BLaER1 (cell line): ENCODE measurements around the gene RPLP1.
A peak's percentile ranks its signal among the peaks of the same experiment; 100 is the strongest.
"Not testable (repeated sequence)": the region's sequence is repeated elsewhere in the genome, so short reads cannot be mapped to it uniquely, and the experiment has no call there.

Source experiments
- H3K27ac ChIP-seq: shearing (Covaris generic); formaldehyde crosslinking; 2 replicates; pipeline ENCODE4 v1.8.1; 2022
- H3K27me3 ChIP-seq: shearing (Covaris generic); formaldehyde crosslinking; 2 replicates; pipeline ENCODE4 v1.8.1; 2022
- H3K36me3 ChIP-seq: shearing (Covaris generic); formaldehyde crosslinking; 2 replicates; pipeline ENCODE4 v1.8.1; 2022
- H3K4me1 ChIP-seq: shearing (Covaris generic); formaldehyde crosslinking; 2 replicates; pipeline ENCODE4 v1.8.1; 2022
- H3K4me2 ChIP-seq: shearing (Covaris generic); formaldehyde crosslinking; 2 replicates; pipeline ENCODE4 v1.8.1; 2022
- H3K4me3 ChIP-seq: shearing (Covaris generic); formaldehyde crosslinking; 2 replicates; pipeline ENCODE4 v1.8.1; 2022
- H3K9ac ChIP-seq: shearing (Covaris generic); formaldehyde crosslinking; 2 replicates; pipeline ENCODE4 v1.8.1; 2022
- H3K9me3 ChIP-seq: shearing (Covaris generic); formaldehyde crosslinking; 2 replicates; pipeline ENCODE4 v1.8.1; 2022
- H4K20me1 ChIP-seq: shearing (Covaris generic); formaldehyde crosslinking; 2 replicates; pipeline ENCODE4 v1.8.1; 2022
- Cebpa-rat ChIP-seq: shearing (Covaris generic); IDR thresholded peaks from 2 replicates; pipeline ENCODE4 v1.8.1; 2022

The RPLP1 gene

DNA sequence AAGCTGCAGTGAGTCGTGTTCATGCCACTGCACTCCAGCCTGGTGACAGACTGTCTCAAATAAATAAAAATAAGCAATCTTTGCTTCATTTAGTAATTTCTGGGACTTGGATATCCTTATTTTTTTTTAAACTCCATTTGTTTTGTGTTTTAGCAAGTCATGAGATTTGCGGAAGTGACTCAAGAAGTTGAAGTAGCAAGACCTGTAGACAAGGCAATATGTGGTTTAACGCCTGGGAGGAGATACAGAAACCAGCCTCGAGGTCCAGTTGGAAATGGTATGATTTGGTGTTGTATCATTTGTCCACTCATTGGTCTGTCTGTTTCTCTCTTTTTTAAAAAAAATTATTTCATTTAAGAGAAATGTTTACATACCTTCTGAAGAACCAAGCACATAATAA is 16.6 kb upstream of the RPLP1 start:
- Histone ChIP-seq H3K36me3 (peaks cover 99% of the 10 kb centered on the region), H4K20me1 (0 out of 2 replicates have a peak, but pooled peaks cover 4% of the 10 kb centered on the region), H3K4me3 (no peak overlapping the region), H3K9me3 (no peaks in the 10 kb centered on the region), H3K27ac (no peak overlapping the region), H3K4me1 (no peaks in the 10 kb centered on the region), H3K9ac (no peak overlapping the region), H3K27me3 (no peaks in the 10 kb centered on the region), H3K4me2 (no peak overlapping the region)
- TF ChIP-seq Cebpa-rat: no peak

DNA sequence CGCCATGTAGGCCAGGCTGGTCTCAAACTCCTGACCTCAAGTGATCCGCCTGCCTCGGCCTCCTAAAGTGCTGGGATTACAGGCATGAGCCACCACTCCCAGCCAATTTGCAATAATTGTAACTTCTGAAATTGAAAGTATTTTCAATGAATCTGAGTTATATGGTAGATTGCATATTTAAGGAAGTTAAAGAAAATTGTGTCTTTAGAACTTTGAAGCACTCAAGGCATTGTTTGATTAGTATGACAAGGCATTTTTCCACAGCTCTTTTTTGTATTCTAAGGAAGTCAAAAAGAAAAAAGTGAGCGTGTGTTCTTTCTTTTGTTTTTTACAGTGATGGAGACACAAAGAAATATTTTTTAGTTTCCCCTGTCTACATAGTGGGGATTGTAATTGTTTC is 15.7 kb upstream of the RPLP1 start:
- no peak for TF ChIP-seq Cebpa-rat
- Histone ChIP-seq H3K4me2 (no peak overlapping the region), H4K20me1 (0 out of 2 replicates have a peak, but pooled peaks cover 4% of the 10 kb centered on the region), H3K27ac (no peak overlapping the region), H3K4me3 (no peak overlapping the region), H3K4me1 (no peaks in the 10 kb centered on the region), H3K36me3 (peaks cover 99% of the 10 kb centered on the region), H3K9ac (no peak overlapping the region), H3K9me3 (no peaks in the 10 kb centered on the region), H3K27me3 (no peaks in the 10 kb centered on the region)

DNA sequence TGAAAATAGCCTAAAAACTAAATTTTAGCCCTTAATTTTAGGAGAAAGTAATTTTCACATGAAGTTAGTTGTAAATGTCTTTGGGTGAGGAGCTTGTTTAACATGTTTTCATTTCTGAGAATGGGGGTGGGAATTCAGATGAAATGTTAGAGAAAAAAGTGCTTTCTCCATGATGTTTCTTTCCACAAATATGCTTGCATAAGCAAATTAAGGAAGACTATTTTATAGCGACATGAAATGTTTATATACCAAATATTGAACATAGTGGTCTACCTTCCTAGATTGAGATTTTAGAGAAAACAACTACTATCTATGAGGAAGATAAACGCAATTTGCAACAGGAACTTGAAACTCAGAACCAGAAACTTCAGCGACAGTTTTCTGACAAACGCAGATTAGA is 13.0 kb upstream of the RPLP1 start:
- Histone ChIP-seq H3K36me3 (peaks cover 95% of the 10 kb centered on the region), H3K4me2 (no peak overlapping the region), H3K4me3 (no peak overlapping the region), H3K27me3 (no peaks in the 10 kb centered on the region), H3K9ac (no peak overlapping the region), H3K27ac (no peak overlapping the region), H3K4me1 (peaks cover 7% of the 10 kb centered on the region), H3K9me3 (no peaks in the 10 kb centered on the region), H4K20me1 (no peaks in the 10 kb centered on the region)
- no peak for TF ChIP-seq Cebpa-rat

GRCh38 chr15:69443032-69443611 is 9.5 kb upstream of the RPLP1 start:
- no peak overlapping the region for H3K9ac ChIP-seq
- H4K20me1 ChIP-seq: no peaks in the 10 kb centered on the region
- no peak overlapping the region for H3K4me2 ChIP-seq
- H3K4me3 ChIP-seq: no peak overlapping the region
- peaks cover 7% of the 10 kb centered on the region for H3K4me1 ChIP-seq
- H3K27me3 ChIP-seq: no peaks in the 10 kb centered on the region
- H3K36me3 ChIP-seq: peaks cover 92% of the 10 kb centered on the region
- H3K27ac ChIP-seq: no peak overlapping the region
- TF ChIP-seq Cebpa-rat: no peak
- H3K9me3 ChIP-seq: no peaks in the 10 kb centered on the region

DNA sequence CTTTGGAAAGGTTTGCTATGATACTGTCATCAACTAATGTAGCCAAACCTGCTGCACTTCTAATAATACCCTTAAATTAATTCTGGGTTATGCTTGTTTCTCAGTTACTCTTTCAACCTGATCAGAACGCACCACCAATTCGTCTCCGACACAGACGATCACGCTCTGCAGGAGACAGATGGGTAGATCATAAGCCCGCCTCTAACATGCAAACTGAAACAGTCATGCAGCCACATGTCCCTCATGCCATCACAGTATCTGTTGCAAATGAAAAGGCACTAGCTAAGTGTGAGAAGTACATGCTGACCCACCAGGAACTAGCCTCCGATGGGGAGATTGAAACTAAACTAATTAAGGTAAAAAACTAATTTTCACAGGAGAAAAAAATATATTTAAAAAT is 7.9 kb upstream of the RPLP1 start:
- H3K9ac ChIP-seq: no peak overlapping the region
- no peaks in the 10 kb centered on the region for H3K9me3 ChIP-seq
- H3K4me2 ChIP-seq: no peak overlapping the region
- H3K4me1 ChIP-seq: peaks cover 7% of the 10 kb centered on the region
- no peak for TF ChIP-seq Cebpa-rat
- H3K27ac ChIP-seq: no peak overlapping the region
- H3K27me3 ChIP-seq: no peaks in the 10 kb centered on the region
- H4K20me1 ChIP-seq: no peaks in the 10 kb centered on the region
- no peak overlapping the region for H3K4me3 ChIP-seq
- H3K36me3 ChIP-seq: peaks cover 92% of the 10 kb centered on the region

GRCh38 chr15:69446953-69447352 is 5.7 kb upstream of the RPLP1 start:
- Histone ChIP-seq H3K4me2 (no peak overlapping the region), H3K27me3 (no peaks in the 10 kb centered on the region), H3K9me3 (no peaks in the 10 kb centered on the region), H3K27ac (no peak overlapping the region), H3K4me3 (no peak overlapping the region), H3K9ac (peak overlapping the region; percentile 51; the same call in 1 of the 2 replicates), H4K20me1 (no peaks in the 10 kb centered on the region), H3K4me1 (peaks cover 9% of the 10 kb centered on the region), H3K36me3 (peaks cover 78% of the 10 kb centered on the region)
- TF ChIP-seq Cebpa-rat: no peak

DNA sequence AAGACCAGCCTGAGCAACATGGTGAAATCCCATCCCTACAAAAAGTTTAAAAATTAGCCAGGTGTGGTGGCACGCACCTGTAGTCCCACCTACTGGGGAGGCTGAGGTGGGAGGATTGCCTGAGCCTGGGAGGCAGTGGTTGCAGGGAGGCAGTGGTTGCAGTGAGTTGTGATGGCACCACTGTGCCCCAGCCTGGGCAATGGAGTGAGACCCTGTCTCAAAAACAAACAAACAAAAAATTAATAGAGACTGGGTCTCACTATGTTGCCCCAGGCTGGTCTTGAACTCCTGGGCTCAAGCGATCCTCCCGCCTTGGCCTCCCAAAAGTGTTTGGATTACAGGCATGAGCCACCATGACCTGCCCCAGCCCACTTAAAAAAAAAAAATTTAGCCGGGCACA is 2.4 kb upstream of the RPLP1 start:
- H3K4me1 ChIP-seq: peaks cover 23% of the 10 kb centered on the region
- H3K4me2 ChIP-seq, H3K9me3 ChIP-seq, H3K9ac ChIP-seq, H3K27ac ChIP-seq, H3K27me3 ChIP-seq, H3K4me3 ChIP-seq: not testable (repeated sequence)
- H4K20me1 ChIP-seq: peaks cover 25% of the 10 kb centered on the region
- peaks cover 62% of the 10 kb centered on the region for H3K36me3 ChIP-seq

DNA sequence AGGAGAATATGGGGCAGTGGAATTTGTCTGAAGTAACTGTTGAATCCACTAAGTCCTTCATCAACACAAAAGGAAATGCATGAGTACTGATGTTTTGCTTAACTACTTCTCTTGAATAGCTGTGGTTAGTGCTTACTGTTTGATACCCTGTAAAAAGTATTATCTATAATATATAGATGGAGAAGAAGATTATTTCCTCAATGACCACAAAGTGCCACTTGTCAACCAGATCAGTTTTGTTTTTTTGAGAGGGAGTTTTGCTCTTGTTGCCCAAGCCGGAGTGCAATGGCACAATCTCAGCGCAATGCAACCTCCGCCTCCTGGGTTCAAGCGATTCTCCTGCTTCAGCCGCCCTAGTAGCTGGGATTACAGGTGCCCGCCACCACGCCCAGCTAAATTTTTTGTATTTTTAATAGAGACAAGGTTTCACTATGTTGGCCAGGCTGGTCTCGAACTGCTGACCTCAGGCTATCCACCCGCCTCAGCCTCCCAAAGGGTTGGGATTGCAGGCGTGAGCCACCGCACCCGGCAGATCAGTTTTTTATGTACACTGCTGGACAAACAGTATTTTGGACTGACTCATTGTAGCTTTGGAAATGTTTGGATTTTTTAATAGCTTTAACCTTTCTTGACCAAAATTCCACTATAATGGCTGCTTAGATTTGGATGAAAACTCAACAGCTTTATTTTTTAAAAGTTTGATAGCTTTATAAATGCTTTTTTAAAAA is 1.5 kb upstream of the RPLP1 start:
- H3K4me3 ChIP-seq: no peak overlapping the region
- H3K36me3 ChIP-seq: peaks cover 62% of the 10 kb centered on the region
- H3K4me1 ChIP-seq: peaks cover 27% of the 10 kb centered on the region
- H3K4me2 ChIP-seq: no peak overlapping the region
- peaks cover 34% of the 10 kb centered on the region for H4K20me1 ChIP-seq
- no peaks in the 10 kb centered on the region for H3K27me3 ChIP-seq
- no peak overlapping the region for H3K27ac ChIP-seq
- TF ChIP-seq Cebpa-rat: no peak
- H3K9me3 ChIP-seq: no peaks in the 10 kb centered on the region
- H3K9ac ChIP-seq: no peak overlapping the region

- H3K9ac ChIP-seq: peak overlapping the region; percentile 49
- TF ChIP-seq Cebpa-rat: no peak
- H3K4me1 ChIP-seq: peaks cover 27% of the 10 kb centered on the region
- H3K36me3 ChIP-seq: peaks cover 62% of the 10 kb centered on the region
- H3K27me3 ChIP-seq: no peaks in the 10 kb centered on the region
- H3K27ac ChIP-seq: peak overlapping the region; percentile 93
- no peaks in the 10 kb centered on the region for H3K9me3 ChIP-seq
- peak overlapping the region; percentile 86 for H3K4me2 ChIP-seq
- H3K4me3 ChIP-seq: peak overlapping the region; percentile 85
- peaks cover 44% of the 10 kb centered on the region for H4K20me1 ChIP-seq
Measured at GRCh38 chr15:69451951-69452691, 497 bp upstream of the RPLP1 start.

- peaks cover 59% of the 10 kb centered on the region for H4K20me1 ChIP-seq
- H3K4me1 ChIP-seq: peaks cover 27% of the 10 kb centered on the region
- no peaks in the 10 kb centered on the region for H3K9me3 ChIP-seq
- no peak overlapping the region for H3K9ac ChIP-seq
- H3K4me3 ChIP-seq: peak overlapping the region; percentile 85
- H3K27ac ChIP-seq: no peak overlapping the region
- peaks cover 45% of the 10 kb centered on the region for H3K36me3 ChIP-seq
- H3K27me3 ChIP-seq: no peaks in the 10 kb centered on the region
- no peak for TF ChIP-seq Cebpa-rat
- peak overlapping the region; percentile 87 for H3K4me2 ChIP-seq
Measured at GRCh38 chr15:69454953-69455352, 2.3 kb downstream of the RPLP1 start.
